Uterus (tissue), 4 donors: Measurements from ENCODE around the gene CTCFL. TPM values are rescaled to one million over a fixed set of nuclear protein-coding genes. Genes with fewer than 3 reads are reported as not detected.
A peak's percentile ranks its signal among the peaks of the same experiment; 100 is the strongest.
"Not testable (repeated sequence)": the region's sequence is repeated elsewhere in the genome, so short reads cannot be mapped to it uniquely, and the experiment has no call there.

Experiments used
- DNase-seq, 2 donors: peaks; one replicate each; pipeline ENCODE4 v3.0.0-alpha.2; 2019 to 2020
- H3K27ac ChIP-seq, 2 donors: fragments of 200-600 bp; sonication (generic); 1 replicate in 1 of 2; 2 replicates in 1 of 2; pipeline ENCODE4 v1.5.1; 2016 to 2018
- H3K27me3 ChIP-seq, 2 donors: fragments of 200-600 bp; sonication (generic); one replicate each; pipeline ENCODE4 v1.5.1; 2018 to 2019; ENCODE audit warnings: control low read depth in 1 of 2
- H3K36me3 ChIP-seq, 2 donors: fragments of 200-600 bp; sonication (generic); one replicate each; pipeline ENCODE4 v1.5.1; 2019; ENCODE audit warnings: control low read depth in 1 of 2
- H3K4me1 ChIP-seq, 2 donors: fragments of 200-600 bp; sonication (generic); one replicate each; pipeline ENCODE4 v1.5.1; 2018 to 2019; ENCODE audit warnings: control low read depth in 1 of 2
- H3K4me3 ChIP-seq, 2 donors: fragments of 200-600 bp; sonication (generic); 1 replicate in 1 of 2; 2 replicates in 1 of 2; pipeline ENCODE4 v1.5.1; 2018 to 2019; ENCODE audit warnings: mild to moderate bottlenecking in 1 of 2
- H3K9me3 ChIP-seq, 2 donors: fragments of 200-600 bp; sonication (generic); one replicate each; pipeline ENCODE4 v1.5.1; 2019; ENCODE audit warnings: control low read depth in 1 of 2
- CTCF ChIP-seq, 4 experiments: fragments of 200-600 bp in 2 of 4; fragments of 450-650 bp in 2 of 4; sonication (generic) in 2 of 4; IDR thresholded peaks; one replicate each; pipeline ENCODE4 v1.5.1; 2016 to 2019; ENCODE audit warnings: antibody characterized with exemption in 4 of 4, mild to moderate bottlenecking in 2 of 4, moderate library complexity in 1 of 4
- POLR2A ChIP-seq, 2 donors: fragments of 450-650 bp; IDR thresholded peaks; one replicate each; pipeline ENCODE4 v1.6.1; 2016; ENCODE audit warnings: antibody characterized with exemption in 2 of 2, mild to moderate bottlenecking in 1 of 2, moderate library complexity in 1 of 2
- intact Hi-C: fragments of 100-400 bp; cut with DNase I; formaldehyde crosslinking; loops from one replicate; pipeline ENCODE4 v1.15.1; 2023; ENCODE audit warnings: low total_unique reads
- total RNA-seq, 4 donors: library from RNA; depleted of rRNA in 3 of 4; stranded (reverse); fragments of >200 nt in 3 of 4; gene quantifications; one replicate each; pipeline versions ENCODE4 v1.1.0 to v1.2.4, GENCODE V29; 2014 to 2023
- donor health status: DM: yes; HTN: yes; CAD: no.

CTCFL gene
- total RNA-seq, 4 donors from 2014 or later, result 0.07 TPM; not detected in 3

- Histone ChIP-seq H3K27ac (no peak overlapping the region), H3K36me3 (no peaks in the 10 kb centered on the region), H3K4me3 (no peak overlapping the region), H3K27me3 (no peaks in the 10 kb centered on the region), H3K9me3 (no peaks in the 10 kb centered on the region), H3K4me1 (no peaks in the 10 kb centered on the region)
- DNase-seq, result no peak
- intact Hi-C loops, result no loop called here
- TF ChIP-seq POLR2A (IDR thresholded peaks at IDR 0.05) (no peak), CTCF (IDR thresholded peaks at IDR 0.05) (no peak)
Observed at GRCh38 chr20:57474816-57475215, 50.1 kb downstream of the CTCFL start.

- no peak for DNase-seq
- H3K27me3 ChIP-seq, result no peaks in the 10 kb centered on the region
- no peak overlapping the region for H3K27ac ChIP-seq
- H3K4me3 ChIP-seq, result no peak overlapping the region
- H3K36me3 ChIP-seq, result no peaks in the 10 kb centered on the region
- intact Hi-C loops, result no loop called here
- no peaks in the 10 kb centered on the region for H3K4me1 ChIP-seq
- TF ChIP-seq CTCF (IDR thresholded peaks at IDR 0.05), result no peak
- TF ChIP-seq POLR2A (IDR thresholded peaks at IDR 0.05), result no peak
- no peaks in the 10 kb centered on the region for H3K9me3 ChIP-seq
Observed at GRCh38 chr20:57474205-57474604, 50.7 kb downstream of the CTCFL start.

- TF ChIP-seq POLR2A (IDR thresholded peaks at IDR 0.05) (no peak), CTCF (IDR thresholded peaks at IDR 0.05) (no peak)
- no peak overlapping the region for H3K27ac ChIP-seq
Observed at GRCh38 chr20:57473246-57474048, 51.5 kb downstream of the CTCFL start.

GRCh38 chr20:57472474-57472873, 52.5 kb downstream of the CTCFL start:
- H3K27me3 ChIP-seq, H3K4me1 ChIP-seq, intact Hi-C loops, H3K36me3 ChIP-seq, H3K9me3 ChIP-seq, H3K27ac ChIP-seq, DNase-seq, H3K4me3 ChIP-seq: not testable (repeated sequence)

More at GRCh38 chr20:57473246-57474048, 51.5 kb downstream of the CTCFL start:
- Histone ChIP-seq H3K27me3 (no peaks in the 10 kb centered on the region), H3K36me3 (no peaks in the 10 kb centered on the region), H3K4me1 (no peaks in the 10 kb centered on the region), H3K4me3 (no peak overlapping the region), H3K9me3 (no peaks in the 10 kb centered on the region)
- intact Hi-C loops, result no loop called here
- peak in 1 of 2 donors; percentile 15 for DNase-seq

- Histone ChIP-seq H3K27me3 (no peaks in the 10 kb centered on the region), H3K4me1 (no peaks in the 10 kb centered on the region), H3K27ac (no peak overlapping the region), H3K9me3 (no peaks in the 10 kb centered on the region), H3K36me3 (no peaks in the 10 kb centered on the region), H3K4me3 (no peak overlapping the region)
- intact Hi-C loops, result no loop called here
- no peak for DNase-seq
- TF ChIP-seq POLR2A (IDR thresholded peaks at IDR 0.05) (no peak), CTCF (IDR thresholded peaks at IDR 0.05) (no peak)
Observed at GRCh38 chr20:57471496-57472372, 53.2 kb downstream of the CTCFL start.
